SK-N-SH (cell line): ENCODE measurements around the gene FBXL7. TPM values are rescaled to one million over a fixed set of nuclear protein-coding genes. Genes with fewer than 3 reads are reported as not detected.

ENCODE experiments used
- CTCF ChIA-PET: fragments of 300-600, 350-600 bp; formaldehyde crosslinking; extraction: SDS; loops from one replicate; lab custom pipeline; 2021; lab: Yijun Ruan, JAX
- POLR2A ChIA-PET: fragments of 350-600 bp; sonication (Branson Sonifier 250); formaldehyde crosslinking; extraction: SDS; loops from one replicate; lab custom pipeline; 2020; ENCODE audit warnings: antibody characterized with exemption, inconsistent platforms; lab: Yijun Ruan, JAX
- DNase-seq: peaks from one replicate; pipeline ENCODE4 v3.0.0; 2012
- H2AFZ ChIP-seq: fragments of 200-600 bp; sonication (generic); 2 replicates; pipeline ENCODE4 v1.8.1; 2016; ENCODE audit warnings: antibody characterized with exemption, mild to moderate bottlenecking, low read depth
- H3F3A ChIP-seq: fragments of 200-600 bp; sonication (generic); replicated peaks from 2 replicates; pipeline ENCODE3; 2016; ENCODE audit warnings: antibody characterized with exemption, mild to moderate bottlenecking; ENCODE audit not compliant: insufficient read depth
- H3K27ac ChIP-seq, 2 experiments: fragments of 200-500 bp in 1 of 2; fragments of 200-600 bp in 1 of 2; sonication (Bioruptor generic) in 1 of 2; sonication (generic), shearing (Covaris generic) in 1 of 2; 2 replicates each; pipeline versions ENCODE4 v1.5.1 to v1.6.1; 2014 to 2016; ENCODE audit warnings: low read depth in 2 of 2, inconsistent platforms in 1 of 2, low read length in 1 of 2, mild to moderate bottlenecking in 1 of 2, mixed read lengths in 1 of 2
- H3K27me3 ChIP-seq: fragments of 200-600 bp; sonication (generic), shearing (Covaris generic); 2 replicates; pipeline ENCODE4 v1.6.1; 2016; ENCODE audit warnings: mixed run types; ENCODE audit not compliant: insufficient read depth
- H3K36me3 ChIP-seq, 2 experiments: fragments of 200-500 bp in 1 of 2; fragments of 200-600 bp in 1 of 2; sonication (Bioruptor generic) in 1 of 2; sonication (generic) in 1 of 2; replicated peaks in 1 of 2; 2 replicates each; pipeline versions ENCODE3 to v1.5.1; 2014 to 2016; ENCODE audit warnings: low read length in 1 of 2, mild to moderate bottlenecking in 1 of 2; ENCODE audit not compliant: insufficient read depth in 2 of 2, control insufficient read depth in 1 of 2
- H3K4me1 ChIP-seq, 2 experiments: fragments of 200-500 bp in 1 of 2; fragments of 200-600 bp in 1 of 2; sonication (Bioruptor generic) in 1 of 2; sonication (generic), shearing (Covaris generic) in 1 of 2; 2 replicates each; pipeline versions ENCODE4 v1.5.1 to v1.6.1; 2014 to 2016; ENCODE audit warnings: low read depth in 1 of 2, low read length in 1 of 2, mixed run types in 1 of 2; ENCODE audit not compliant: insufficient read depth in 2 of 2, control insufficient read depth in 1 of 2
- H3K4me2 ChIP-seq: fragments of 200-600 bp; sonication (generic), shearing (Covaris generic); 2 replicates; pipeline ENCODE4 v1.6.1; 2017; ENCODE audit warnings: mixed run types
- H3K4me3 ChIP-seq, 2 experiments: fragments of 200-500 bp in 1 of 2; fragments of 200-600 bp in 1 of 2; sonication (Bioruptor generic) in 1 of 2; sonication (generic), shearing (Covaris generic) in 1 of 2; 2 replicates each; pipeline versions ENCODE4 v1.5.1 to v1.8.1; 2014 to 2016; ENCODE audit warnings: low read depth in 2 of 2, inconsistent platforms in 1 of 2, low read length in 1 of 2, mild to moderate bottlenecking in 1 of 2, mixed read lengths in 1 of 2, moderate library complexity in 1 of 2
- H3K79me2 ChIP-seq: fragments of 200-600 bp; sonication (generic); 2 replicates; pipeline ENCODE4 v1.8.1; 2017; ENCODE audit warnings: mild to moderate bottlenecking; ENCODE audit not compliant: insufficient read depth
- H3K9ac ChIP-seq: fragments of 200-600 bp; sonication (generic); 2 replicates; pipeline ENCODE4 v1.6.1; 2017; ENCODE audit warnings: mixed run types
- H3K9me2 ChIP-seq: fragments of 200-600 bp; sonication (generic); 2 replicates; pipeline ENCODE4 v1.6.1; 2017; ENCODE audit warnings: mixed run types
- H3K9me3 ChIP-seq: fragments of 200-600 bp; sonication (generic); 2 replicates; pipeline ENCODE4 v1.6.1; 2017; ENCODE audit warnings: mixed run types, mild to moderate bottlenecking, moderate library complexity
- H4K20me1 ChIP-seq: fragments of 200-600 bp; sonication (generic); 2 replicates; pipeline ENCODE4 v1.6.1; 2017; ENCODE audit warnings: mild to moderate bottlenecking, mixed run types; ENCODE audit not compliant: insufficient read depth
- CHD2 ChIP-seq: fragments of 150-350 bp; IDR thresholded peaks from 2 replicates; pipeline ENCODE4 v1.6.1; 2018; ENCODE audit warnings: low read length; ENCODE audit not compliant: partially characterized antibody
- CTCF ChIP-seq: fragments of 200-600 bp; sonication (generic); IDR thresholded peaks from 2 replicates; pipeline ENCODE4 v1.6.1; 2017; ENCODE audit warnings: antibody characterized with exemption, mild to moderate bottlenecking, moderate library complexity
- ELF1 ChIP-seq: IDR thresholded peaks from 2 replicates; pipeline ENCODE4 v1.4.0; 2012
- EP300 ChIP-seq, 2 experiments: IDR thresholded peaks; 2 replicates each; pipeline versions ENCODE4 v1.4.0 to v1.6.1; 2012; ENCODE audit warnings: borderline replicate concordance in 1 of 2, low read depth in 1 of 2, low read length in 1 of 2
- FOSL2 ChIP-seq: IDR thresholded peaks from 2 replicates; pipeline ENCODE4 v1.4.0; 2012; ENCODE audit warnings: low read depth, mild to moderate bottlenecking, moderate library complexity, borderline replicate concordance
- FOXJ3 ChIP-seq: sonication (generic); formaldehyde crosslinking; IDR thresholded peaks from 2 replicates; pipeline ENCODE4 v1.5.1; 2020; ENCODE audit warnings: mild to moderate bottlenecking, missing genetic modification reagents
- FOXM1 ChIP-seq: IDR thresholded peaks from 2 replicates; pipeline ENCODE4 v1.4.0; 2012; ENCODE audit warnings: low read depth, mild to moderate bottlenecking
- IRF3 ChIP-seq: fragments of 150-350 bp; IDR thresholded peaks from 2 replicates; pipeline ENCODE4 v1.6.1; 2016; ENCODE audit warnings: mild to moderate bottlenecking, low read depth, low read length
- JUND ChIP-seq: IDR thresholded peaks from 2 replicates; pipeline ENCODE4 v1.4.0; 2012
- MAX ChIP-seq: IDR thresholded peaks from 2 replicates; pipeline ENCODE4 v1.4.0; 2012; ENCODE audit warnings: low read depth
- MXI1 ChIP-seq: IDR thresholded peaks from 2 replicates; pipeline ENCODE4 v1.6.1; 2012; ENCODE audit warnings: mild to moderate bottlenecking, low read depth, low read length, improper control_type of control experiment
- NFIC ChIP-seq: IDR thresholded peaks from 2 replicates; pipeline ENCODE4 v1.4.0; 2012; ENCODE audit warnings: borderline replicate concordance
- PBX3 ChIP-seq: IDR thresholded peaks from 2 replicates; pipeline ENCODE4; 2012
- RCOR1 ChIP-seq: fragments of 150-350 bp; IDR thresholded peaks from 2 replicates; pipeline ENCODE4 v1.6.1; 2017; ENCODE audit warnings: antibody characterized with exemption, low read length
- REST ChIP-seq: IDR thresholded peaks from 2 replicates; pipeline ENCODE4 v1.6.1; 2012; ENCODE audit warnings: mild to moderate bottlenecking, low read depth, low read length, moderate library complexity
- RXRA ChIP-seq: IDR thresholded peaks from 2 replicates; pipeline ENCODE4 v1.4.0; 2012; ENCODE audit warnings: low read depth, mild to moderate bottlenecking, borderline replicate concordance
- SMC3 ChIP-seq: IDR thresholded peaks from 2 replicates; pipeline ENCODE4 v1.6.1; 2012; ENCODE audit warnings: low read depth, low read length, improper control_type of control experiment
- USF2 ChIP-seq: fragments of 150-350 bp; IDR thresholded peaks from 2 replicates; pipeline ENCODE4 v1.6.1; 2017; ENCODE audit warnings: antibody characterized with exemption, low read length, low read depth, borderline replicate concordance
- YY1 ChIP-seq: IDR thresholded peaks from 2 replicates; pipeline ENCODE4 v1.4.0; 2012; ENCODE audit warnings: low read depth, mild to moderate bottlenecking
- ZBTB33 ChIP-seq: IDR thresholded peaks from 2 replicates; pipeline ENCODE4 v1.4.0; 2012; ENCODE audit warnings: low read depth, borderline replicate concordance
- WGBS: methylation state at CpG from one replicate; pipeline ENCODE4 v1.1.6; 2017; ENCODE audit warnings: low lambda C conversion rate; 5-methylcytosine and 5-hydroxymethylcytosine counted together
- polyA plus RNA-seq, 3 experiments: library from polyadenylated mRNA; depleted of rRNA; stranded (reverse); fragments of >200 nt; gene quantifications; 2 replicates each; pipeline ENCODE4 v1.2.3, GENCODE V29; 2012

Gene FBXL7
- polyA plus RNA-seq (2012; rRNA removed), result 6.3 and 7.0 TPM in 2 replicates
- polyA plus RNA-seq (2012; cell fraction: cytosol; rRNA removed), result 4.8 and 6.2 TPM in 2 replicates
- polyA plus RNA-seq (2012; cell fraction: nucleus; rRNA removed), result 13.9 and 18.0 TPM in 2 replicates

- H3K4me3 ChIP-seq, result peak within 1 kb of the TSS; percentile 79 to 96
- H3F3A ChIP-seq, result peaks cover 6% of the 10 kb centered on the region
- CTCF ChIA-PET, result interaction anchor here (0.8 to 2.7 kb wide), 7 partner anchors 10 to 957 kb away, joined by 3 to 6 read pairs (median 3); no protein-coding TSS in a partner anchor
- H3K79me2 ChIP-seq, result peaks cover 40% of the 10 kb centered on the region
- no peaks in the 10 kb centered on the region for H3K27me3 ChIP-seq
- peaks cover 5 to 7% of the 10 kb centered on the region in 2 experiments for H3K36me3 ChIP-seq
- H3K9me3 ChIP-seq, result no peaks in the 10 kb centered on the region
- 0 out of 2 replicates have a peak, but pooled peaks cover 4% of the 10 kb centered on the region for H4K20me1 ChIP-seq
- POLR2A ChIA-PET, result interaction anchor here (0.9 kb wide), 1 partner anchor 459 kb away, joined by 3 read pairs; no protein-coding TSS in a partner anchor
- 3% methylated on average over 14 of the region's 60 CpGs for WGBS
- H3K4me1 ChIP-seq, result peaks cover 0 to 15% of the 10 kb centered on the region in 2 experiments; a peak in 2 of 4 replicates
- peak within 1 kb of the TSS; percentile 82 for H3K4me2 ChIP-seq
- peak within 1 kb of the TSS; percentile 62 to 87 for H3K27ac ChIP-seq
- H3K9ac ChIP-seq, result peak within 1 kb of the TSS; percentile 76; the same call in 1 of the 2 replicates
- no peaks in the 10 kb centered on the region for H3K9me2 ChIP-seq
- DNase-seq, result peak; percentile 90
- peak within 1 kb of the TSS; percentile 96 for H2AFZ ChIP-seq
- TF ChIP-seq ELF1 (no peak), EP300 (IDR thresholded peaks at IDR 0.05; ENCODE audit: borderline replicate concordance in 1 of 2, low read depth in 1 of 2, low read length in 1 of 2) (no peak), RXRA (no peak), USF2 (no peak), IRF3 (no peak), PBX3 (peak; percentile 96), CTCF (no peak), ZBTB33 (no peak), CHD2 (no peak), REST (no peak), SMC3 (peak; percentile 27; the same call in 1 of the 2 replicates), MXI1 (0 out of 2 replicates have a peak, but pooled peaks have one; percentile 40), JUND (no peak), FOXM1 (no peak), FOXJ3 (CRISPR knock-in tag) (no peak), YY1 (no peak), RCOR1 (peak; percentile 11; the same call in 1 of the 2 replicates), MAX (peak; percentile 65), NFIC (no peak), FOSL2 (no peak)
These were observed at the start of gene FBXL7 for GRCh38 chr5:15499528-15500324. TSS of gene FBXL7 (plus strand) at chr5:15500180.
